GM12878 (cell line): ENCODE measurements around the gene FOXP4.

Experiments
- CHD1 ChIP-seq: IDR thresholded peaks from 2 replicates; pipeline ENCODE4 v1.6.1; 2012; ENCODE audit warnings: low read depth, low read length, improper control_type of control experiment
- ESRRA ChIP-seq: IDR thresholded peaks from 2 replicates; pipeline ENCODE4 v1.6.1; 2012; ENCODE audit warnings: mild to moderate bottlenecking, low read length, improper control_type of control experiment
- JUND ChIP-seq: IDR thresholded peaks from 2 replicates; pipeline ENCODE4 v1.6.1; 2012; ENCODE audit warnings: low read depth, mild to moderate bottlenecking, low read length, improper control_type of control experiment, moderate library complexity
- MEF2A ChIP-seq: IDR thresholded peaks from 2 replicates; pipeline ENCODE4 v1.6.1; 2011; ENCODE audit warnings: low read depth, mild to moderate bottlenecking, low read length, moderate library complexity; ENCODE audit not compliant: insufficient read depth
- PAX8 ChIP-seq: fragments of 450-650 bp; IDR thresholded peaks from 2 replicates; pipeline ENCODE4 v1.6.1; 2017; ENCODE audit warnings: mild to moderate bottlenecking, moderate library complexity
- POLR2A ChIP-seq: IDR thresholded peaks from 2 replicates; pipeline ENCODE4 v1.6.1; 2011; ENCODE audit warnings: low read depth, mild to moderate bottlenecking, low read length
- RAD21 ChIP-seq: IDR thresholded peaks from 2 replicates; pipeline ENCODE4 v1.6.1; 2011; ENCODE audit warnings: mild to moderate bottlenecking, low read depth, low read length, moderate library complexity; ENCODE audit not compliant: insufficient read depth
- SMC3 ChIP-seq: IDR thresholded peaks from 2 replicates; pipeline ENCODE4 v1.6.1; 2011; ENCODE audit warnings: low read length, improper control_type of control experiment, borderline replicate concordance
- SRF ChIP-seq, 2 experiments: IDR thresholded peaks; 2 replicates each; pipeline ENCODE4 v1.6.1; 2011; ENCODE audit warnings: low read depth in 2 of 2, low read length in 2 of 2, mild to moderate bottlenecking in 1 of 2, moderate library complexity in 1 of 2
- TF ChIP-seq, protein P1 (sequence below), 3 experiments: IDR thresholded peaks in 2 of 3; conservative IDR thresholded peaks in 1 of 3; 2 replicates each; pipeline ENCODE4 v1.5.1; 2011; ENCODE audit warnings: low read depth in 3 of 3, low read length in 3 of 3, mild to moderate bottlenecking in 3 of 3, control low read depth in 2 of 3, moderate library complexity in 2 of 3, inconsistent platforms in 1 of 3, mixed read lengths in 1 of 3; ENCODE audit not compliant: control insufficient read depth in 2 of 3, insufficient read depth in 1 of 3; ENCODE audit errors: extremely low read depth in 1 of 3
- TF ChIP-seq, protein P2 (sequence below): IDR thresholded peaks from 2 replicates; pipeline ENCODE4 v1.6.1; 2011; ENCODE audit warnings: borderline replicate concordance, low read depth, mild to moderate bottlenecking, moderate library complexity, low read length; ENCODE audit not compliant: insufficient read depth, poor library complexity, severe bottlenecking
- TF ChIP-seq, protein P3 (sequence below): fragments of 450-650 bp; IDR thresholded peaks from 2 replicates; pipeline ENCODE4 v1.6.1; 2017; ENCODE audit warnings: mild to moderate bottlenecking

DNA sequence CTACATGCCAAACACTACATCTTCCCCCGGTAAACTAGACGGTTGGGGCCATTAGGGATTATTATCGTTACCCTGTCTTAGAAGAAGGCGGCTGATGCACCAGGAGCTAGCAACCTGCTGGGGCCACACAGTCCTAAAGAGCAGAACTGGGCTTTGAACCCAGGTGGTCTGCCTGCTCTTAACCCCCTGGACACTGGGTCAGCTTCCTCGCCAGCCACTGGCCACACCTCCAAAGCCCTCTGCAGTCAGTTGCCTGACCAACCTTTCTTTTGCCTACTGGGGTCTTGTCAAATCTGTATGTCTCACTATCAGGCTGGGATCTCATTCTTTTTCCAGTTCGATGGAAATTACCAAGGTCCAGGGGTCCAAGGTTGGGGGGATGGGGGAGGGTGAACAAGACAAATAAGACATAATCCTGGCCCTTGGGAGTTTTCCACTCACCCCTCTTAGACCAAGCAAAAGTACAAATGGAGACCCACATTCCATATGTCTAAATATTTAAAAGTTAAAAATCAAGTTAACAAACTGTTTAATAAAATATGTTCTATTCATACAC is 34.0 kb upstream of the FOXP4 start:
- TF ChIP-seq SMC3 = no peak
- TF ChIP-seq, protein P1, sequence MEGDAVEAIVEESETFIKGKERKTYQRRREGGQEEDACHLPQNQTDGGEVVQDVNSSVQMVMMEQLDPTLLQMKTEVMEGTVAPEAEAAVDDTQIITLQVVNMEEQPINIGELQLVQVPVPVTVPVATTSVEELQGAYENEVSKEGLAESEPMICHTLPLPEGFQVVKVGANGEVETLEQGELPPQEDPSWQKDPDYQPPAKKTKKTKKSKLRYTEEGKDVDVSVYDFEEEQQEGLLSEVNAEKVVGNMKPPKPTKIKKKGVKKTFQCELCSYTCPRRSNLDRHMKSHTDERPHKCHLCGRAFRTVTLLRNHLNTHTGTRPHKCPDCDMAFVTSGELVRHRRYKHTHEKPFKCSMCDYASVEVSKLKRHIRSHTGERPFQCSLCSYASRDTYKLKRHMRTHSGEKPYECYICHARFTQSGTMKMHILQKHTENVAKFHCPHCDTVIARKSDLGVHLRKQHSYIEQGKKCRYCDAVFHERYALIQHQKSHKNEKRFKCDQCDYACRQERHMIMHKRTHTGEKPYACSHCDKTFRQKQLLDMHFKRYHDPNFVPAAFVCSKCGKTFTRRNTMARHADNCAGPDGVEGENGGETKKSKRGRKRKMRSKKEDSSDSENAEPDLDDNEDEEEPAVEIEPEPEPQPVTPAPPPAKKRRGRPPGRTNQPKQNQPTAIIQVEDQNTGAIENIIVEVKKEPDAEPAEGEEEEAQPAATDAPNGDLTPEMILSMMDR (IDR thresholded peaks at IDR 0.05 in 2 of 3, conservative IDR thresholded peaks at IDR 0.05 in 1 of 3; ENCODE audit: control insufficient read depth in 2 of 3, extremely low read depth in 1 of 3, insufficient read depth in 1 of 3, low read depth in 3 of 3, low read length in 3 of 3) = no peak
- no peak for TF ChIP-seq JUND
- TF ChIP-seq CHD1 = no peak
- TF ChIP-seq, protein P2, sequence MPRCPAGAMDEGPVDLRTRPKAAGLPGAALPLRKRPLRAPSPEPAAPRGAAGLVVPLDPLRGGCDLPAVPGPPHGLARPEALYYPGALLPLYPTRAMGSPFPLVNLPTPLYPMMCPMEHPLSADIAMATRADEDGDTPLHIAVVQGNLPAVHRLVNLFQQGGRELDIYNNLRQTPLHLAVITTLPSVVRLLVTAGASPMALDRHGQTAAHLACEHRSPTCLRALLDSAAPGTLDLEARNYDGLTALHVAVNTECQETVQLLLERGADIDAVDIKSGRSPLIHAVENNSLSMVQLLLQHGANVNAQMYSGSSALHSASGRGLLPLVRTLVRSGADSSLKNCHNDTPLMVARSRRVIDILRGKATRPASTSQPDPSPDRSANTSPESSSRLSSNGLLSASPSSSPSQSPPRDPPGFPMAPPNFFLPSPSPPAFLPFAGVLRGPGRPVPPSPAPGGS = no peak
- no peak for TF ChIP-seq SRF (IDR thresholded peaks at IDR 0.05; ENCODE audit: low read depth in 2 of 2, low read length in 2 of 2)
- no peak for TF ChIP-seq PAX8
- TF ChIP-seq POLR2A = no peak
- no peak for TF ChIP-seq ESRRA
- no peak for TF ChIP-seq RAD21
- TF ChIP-seq MEF2A = no peak
- TF ChIP-seq, protein P3, sequence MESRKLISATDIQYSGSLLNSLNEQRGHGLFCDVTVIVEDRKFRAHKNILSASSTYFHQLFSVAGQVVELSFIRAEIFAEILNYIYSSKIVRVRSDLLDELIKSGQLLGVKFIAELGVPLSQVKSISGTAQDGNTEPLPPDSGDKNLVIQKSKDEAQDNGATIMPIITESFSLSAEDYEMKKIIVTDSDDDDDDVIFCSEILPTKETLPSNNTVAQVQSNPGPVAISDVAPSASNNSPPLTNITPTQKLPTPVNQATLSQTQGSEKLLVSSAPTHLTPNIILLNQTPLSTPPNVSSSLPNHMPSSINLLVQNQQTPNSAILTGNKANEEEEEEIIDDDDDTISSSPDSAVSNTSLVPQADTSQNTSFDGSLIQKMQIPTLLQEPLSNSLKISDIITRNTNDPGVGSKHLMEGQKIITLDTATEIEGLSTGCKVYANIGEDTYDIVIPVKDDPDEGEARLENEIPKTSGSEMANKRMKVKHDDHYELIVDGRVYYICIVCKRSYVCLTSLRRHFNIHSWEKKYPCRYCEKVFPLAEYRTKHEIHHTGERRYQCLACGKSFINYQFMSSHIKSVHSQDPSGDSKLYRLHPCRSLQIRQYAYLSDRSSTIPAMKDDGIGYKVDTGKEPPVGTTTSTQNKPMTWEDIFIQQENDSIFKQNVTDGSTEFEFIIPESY = no peak
